Stimulated activated CD8-positive, alpha-beta memory T cell treated with anti-CD3 and anti-CD28 coated beads, Interleukin-4, amount 100 ng/mL, for 4 hours (primary cell): ENCODE results near the gene DPP4.
"Not testable (repeated sequence)": the region's sequence is repeated elsewhere in the genome, so short reads cannot be mapped to it uniquely, and the experiment has no call there.

Experiments used
- DNase-seq, 2 donors: peaks; one replicate each; pipeline ENCODE4 v3.0.0-alpha.2; 2020; ENCODE audit warnings: low read depth in 2 of 2, low spot score in 1 of 2

DPP4 gene

DNA sequence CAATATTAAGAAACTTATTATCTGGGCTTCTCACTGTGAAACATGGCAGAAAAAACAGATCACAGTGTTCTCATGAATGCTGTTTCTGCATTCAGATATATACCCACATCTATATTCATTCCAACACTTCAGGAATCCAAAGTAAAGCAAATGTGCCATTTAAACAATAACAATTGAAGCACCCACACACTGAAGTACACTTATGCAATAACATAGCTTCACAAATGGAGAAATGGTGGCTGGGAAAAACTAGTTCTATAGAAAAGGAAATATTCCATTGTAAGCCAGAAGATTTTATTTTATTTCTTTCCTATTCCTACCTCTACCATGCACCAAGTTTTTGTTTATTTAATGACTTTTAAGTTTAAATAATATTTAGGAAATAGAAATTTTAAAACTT is 111.9 kb downstream of the DPP4 start:
- no peak for DNase-seq

DNA sequence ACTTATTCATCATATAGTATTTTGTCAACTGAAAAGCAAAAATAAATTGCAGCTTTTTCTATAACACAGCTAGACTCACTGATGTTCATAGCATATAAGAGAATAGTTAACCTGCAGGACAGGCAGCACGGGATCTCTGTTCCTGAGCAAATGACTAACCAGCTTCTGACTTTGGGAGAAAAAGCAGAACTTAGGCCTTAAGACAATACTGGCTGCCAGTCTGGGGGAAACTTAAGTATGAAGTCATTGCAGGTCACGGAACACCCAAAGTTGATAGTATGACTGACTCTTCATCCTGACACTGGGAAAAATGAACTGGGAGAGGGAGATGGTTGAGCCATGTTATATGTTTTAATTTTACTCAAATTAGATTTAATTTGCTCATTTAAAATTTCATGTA is 113.0 kb downstream of the DPP4 start:
- no peak for DNase-seq

DNA sequence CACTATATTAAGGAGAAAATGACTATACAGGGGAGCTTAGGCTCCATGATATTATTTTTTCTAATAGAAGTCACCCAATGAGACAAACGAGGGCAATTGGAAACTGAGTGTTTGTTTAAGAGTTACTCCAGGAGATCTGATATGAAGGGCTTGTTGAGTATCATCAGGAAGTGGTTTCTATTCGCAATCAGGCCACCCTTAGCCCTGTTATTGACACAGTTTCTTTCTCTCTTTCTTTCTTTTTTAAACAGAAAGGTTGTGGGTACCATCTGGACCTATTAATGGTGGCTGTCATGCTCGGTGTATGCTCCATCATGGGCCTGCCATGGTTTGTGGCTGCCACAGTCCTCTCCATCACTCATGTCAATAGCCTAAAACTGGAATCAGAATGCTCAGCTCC is 117.3 kb downstream of the DPP4 start:
- DNase-seq, result no peak

DNA sequence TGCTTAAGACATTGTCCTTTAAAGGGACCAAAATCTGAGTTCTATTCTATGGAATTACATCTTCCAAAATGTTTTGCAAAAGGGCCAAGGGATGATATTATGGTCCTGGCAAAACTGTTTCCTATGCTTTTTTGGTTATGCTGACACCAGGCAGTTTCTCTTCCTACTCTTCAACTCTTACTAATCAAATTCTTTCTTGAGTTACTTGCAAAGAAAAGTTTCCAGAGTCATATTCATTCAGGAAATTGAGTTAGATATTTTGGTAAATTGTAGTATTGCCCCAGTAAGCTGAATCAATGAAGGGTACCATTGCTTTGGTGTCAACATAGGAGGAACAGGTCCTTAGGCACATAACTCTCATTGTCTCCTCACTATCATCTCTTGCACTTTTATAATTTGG is 118.8 kb downstream of the DPP4 start:
- DNase-seq, result no peak

DNA sequence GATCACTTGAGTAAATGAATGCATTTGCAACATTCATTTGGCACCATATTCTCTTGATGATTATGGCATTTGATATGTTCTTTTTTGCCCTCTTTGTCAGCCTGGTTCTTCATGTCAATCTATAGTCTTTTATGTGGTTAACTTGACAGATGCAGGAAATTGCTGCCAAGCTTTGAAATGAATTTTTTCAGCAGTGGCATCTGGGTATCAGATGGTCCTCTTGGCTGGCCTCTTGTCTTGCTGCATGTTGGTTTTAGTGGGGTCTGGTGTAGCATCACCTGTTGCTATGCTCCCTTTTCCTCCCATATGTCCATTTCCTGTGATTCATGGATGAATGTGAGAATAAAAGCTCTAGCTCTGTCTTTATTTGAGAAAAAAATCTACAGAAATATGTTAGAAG is 119.9 kb downstream of the DPP4 start:
- DNase-seq, result no peak

DNA sequence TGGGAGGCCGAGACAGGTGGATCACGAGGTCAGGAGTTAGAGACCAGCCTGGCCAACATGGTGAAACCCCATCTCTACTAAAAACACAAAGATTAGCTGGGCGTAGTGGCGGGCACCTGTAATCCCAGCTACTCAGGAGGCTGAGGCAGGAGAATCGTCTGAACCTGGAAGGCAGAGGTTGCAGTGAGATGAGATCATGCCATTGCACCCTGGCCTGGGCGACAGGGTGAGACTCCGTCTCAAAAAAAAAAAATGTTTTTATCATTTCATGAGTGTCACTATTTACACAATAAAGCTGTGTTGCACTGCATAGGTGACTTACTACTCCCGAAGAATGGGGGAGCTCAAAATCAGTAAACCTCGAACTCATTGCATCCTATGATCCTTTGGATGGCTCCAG is 120.6 kb downstream of the DPP4 start:
- not testable (repeated sequence) for DNase-seq

DNA sequence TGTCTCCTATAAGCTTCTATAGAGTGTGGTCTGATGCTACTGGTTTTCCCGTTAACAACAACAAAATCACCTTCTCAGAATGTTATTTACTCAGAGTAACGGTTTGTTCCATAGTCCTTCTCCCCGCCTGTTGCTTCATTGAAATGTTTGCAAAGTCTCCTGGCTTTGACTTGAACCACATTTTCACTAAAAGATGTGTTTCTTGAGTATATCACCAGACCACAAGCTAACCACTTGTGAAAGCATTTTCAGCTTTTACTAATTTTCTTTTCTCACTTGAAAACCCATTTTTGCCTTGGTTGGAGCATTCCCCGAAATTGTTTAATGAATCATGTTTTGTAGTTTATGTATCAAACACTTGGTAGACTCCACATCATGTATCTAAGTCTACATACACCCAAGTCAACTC is 121.2 kb downstream of the DPP4 start:
- no peak for DNase-seq

DNA sequence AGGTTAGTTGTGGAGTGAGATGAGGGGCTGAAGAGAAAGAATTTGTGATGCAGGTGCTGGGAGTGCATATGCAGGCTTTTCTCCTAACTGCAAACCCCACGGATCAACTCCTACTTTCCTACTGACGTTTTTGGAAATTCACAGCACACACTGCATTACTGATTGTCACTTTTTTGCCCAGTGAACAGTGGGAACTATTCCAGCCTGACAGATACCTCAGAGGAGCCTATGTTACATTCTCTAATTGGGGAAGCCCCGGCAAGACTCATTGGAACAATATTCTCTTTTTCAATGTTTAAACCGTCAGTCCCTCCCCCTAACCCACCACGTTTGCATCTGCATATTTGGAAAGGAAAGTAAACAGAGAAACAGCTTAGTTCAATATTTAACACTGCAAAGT is 126.2 kb downstream of the DPP4 start:
- no peak for DNase-seq

DNA sequence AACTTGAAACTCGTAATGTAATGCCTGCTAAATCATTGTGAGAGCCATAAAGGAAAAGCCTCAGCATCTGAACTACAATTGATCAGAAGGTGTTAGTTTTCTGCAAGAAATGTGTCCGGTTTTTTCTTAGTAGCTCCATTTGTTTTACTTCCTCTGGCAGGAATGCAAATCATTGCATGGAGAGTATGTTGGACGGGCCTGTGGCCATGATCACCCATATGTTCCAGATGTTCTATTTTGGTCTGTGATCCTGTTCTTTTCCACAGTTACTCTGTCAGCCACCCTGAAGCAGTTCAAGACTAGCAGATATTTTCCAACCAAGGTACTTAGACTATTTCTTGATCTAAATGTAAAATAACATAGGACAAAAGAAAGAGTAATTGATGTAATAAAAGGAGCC is 126.6 kb downstream of the DPP4 start:
- DNase-seq, result no peak

DNA sequence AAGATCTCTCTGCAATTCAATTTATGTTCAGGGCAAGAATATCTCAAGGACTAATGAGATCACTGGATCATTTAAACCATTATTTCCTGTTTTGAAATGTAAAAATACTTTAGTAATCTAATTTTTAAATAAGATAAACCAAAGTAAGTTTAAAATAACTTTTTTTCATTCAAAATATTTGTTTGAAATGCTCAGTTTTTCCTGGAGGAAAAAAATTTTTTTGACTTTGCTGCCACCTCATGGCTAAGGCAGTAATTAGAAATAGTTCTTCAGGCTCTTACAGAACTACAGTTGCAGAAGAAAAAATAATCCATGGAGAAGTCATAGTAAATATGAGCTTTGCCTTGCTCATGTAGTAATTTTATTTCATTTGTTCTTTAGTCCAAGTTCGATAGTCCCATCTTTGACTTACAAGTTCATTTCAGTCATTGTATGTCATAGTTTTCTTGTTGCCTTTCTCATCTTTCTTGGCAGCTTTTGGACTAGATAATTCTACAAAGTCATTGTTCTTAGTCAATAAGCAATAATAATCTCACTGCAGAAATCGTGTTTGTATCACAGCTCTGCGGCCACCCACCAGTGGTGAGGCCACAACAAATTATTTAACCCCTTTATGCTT is 127.4 kb downstream of the DPP4 start:
- no peak for DNase-seq

DNA sequence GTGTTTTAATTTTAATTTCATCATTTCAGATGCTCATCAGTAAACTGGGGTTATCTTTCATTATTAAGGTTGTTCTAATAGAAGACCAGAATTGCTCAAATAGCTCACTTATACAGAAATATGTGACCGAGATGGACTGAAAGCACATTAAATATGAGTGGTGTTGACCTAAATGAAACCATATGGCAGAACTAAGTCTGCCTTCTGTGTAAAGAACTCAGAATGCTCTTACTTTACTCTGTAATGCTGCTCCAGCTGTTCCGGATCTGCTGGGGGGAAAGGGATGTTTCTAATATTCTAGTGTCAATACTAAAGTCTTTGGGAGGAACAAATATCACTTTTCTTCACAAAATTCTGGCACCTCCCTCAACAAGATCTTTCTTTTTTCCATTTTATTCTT is 131.0 kb downstream of the DPP4 start:
- DNase-seq, result no peak
